ENCODE data around the gene ACSM2A.
"Not testable (repeated sequence)": the region's sequence is repeated elsewhere in the genome, so short reads cannot be mapped to it uniquely, and the experiment has no call there.

ACSM2A gene

GRCh38 chr16:20515688-20516090, 64.4 kb downstream of the ACSM2A start:
- Histone ChIP-seq H3K9me3 (no peaks in the 10 kb centered on the region), H3K4me3 (no peak overlapping the region), H3K27me3 (no peaks in the 10 kb centered on the region), H3K9ac (no peak overlapping the region), H3K4me2 (no peak overlapping the region), H3K36me3 (no peaks in the 10 kb centered on the region), H3K27ac (no peak overlapping the region), H4K20me1 (no peaks in the 10 kb centered on the region), H3K4me1 (no peaks in the 10 kb centered on the region)
- no peak for TF ChIP-seq Cebpa-rat (IDR thresholded peaks at IDR 0.05)

GRCh38 chr16:20517149-20517548, 65.8 kb downstream of the ACSM2A start:
- Histone ChIP-seq H3K36me3 (no peaks in the 10 kb centered on the region), H3K4me1 (no peaks in the 10 kb centered on the region), H3K9ac (no peak overlapping the region), H3K27ac (no peak overlapping the region), H3K4me3 (no peak overlapping the region), H3K4me2 (no peak overlapping the region), H4K20me1 (no peaks in the 10 kb centered on the region), H3K9me3 (no peaks in the 10 kb centered on the region), H3K27me3 (no peaks in the 10 kb centered on the region)
- no peak for TF ChIP-seq Cebpa-rat (IDR thresholded peaks at IDR 0.05)

GRCh38 chr16:20519231-20519630, 67.9 kb downstream of the ACSM2A start:
- H3K4me2 ChIP-seq: no peak overlapping the region
- no peaks in the 10 kb centered on the region for H3K4me1 ChIP-seq
- H3K27ac ChIP-seq: no peak overlapping the region
- no peak overlapping the region for H3K4me3 ChIP-seq
- no peaks in the 10 kb centered on the region for H3K9me3 ChIP-seq
- no peaks in the 10 kb centered on the region for H4K20me1 ChIP-seq
- H3K36me3 ChIP-seq: no peaks in the 10 kb centered on the region
- H3K9ac ChIP-seq: no peak overlapping the region
- no peaks in the 10 kb centered on the region for H3K27me3 ChIP-seq
- no peak for TF ChIP-seq Cebpa-rat (IDR thresholded peaks at IDR 0.05)

GRCh38 chr16:20520103-20520502, 68.8 kb downstream of the ACSM2A start:
- TF ChIP-seq Cebpa-rat (IDR thresholded peaks at IDR 0.05): no peak
- no peaks in the 10 kb centered on the region for H3K27me3 ChIP-seq
- H3K4me3 ChIP-seq: no peak overlapping the region
- no peak overlapping the region for H3K27ac ChIP-seq
- H3K4me2 ChIP-seq: no peak overlapping the region
- no peak overlapping the region for H3K9ac ChIP-seq
- no peaks in the 10 kb centered on the region for H3K9me3 ChIP-seq
- H3K4me1 ChIP-seq: no peaks in the 10 kb centered on the region
- H3K36me3 ChIP-seq: no peaks in the 10 kb centered on the region
- no peaks in the 10 kb centered on the region for H4K20me1 ChIP-seq

- not testable (repeated sequence) for H3K9me3 ChIP-seq, H4K20me1 ChIP-seq, H3K9ac ChIP-seq, H3K4me3 ChIP-seq, H3K27me3 ChIP-seq, H3K27ac ChIP-seq, H3K36me3 ChIP-seq, H3K4me1 ChIP-seq, H3K4me2 ChIP-seq
These were observed 80.5 kb downstream of the ACSM2A start for GRCh38 chr16:20531795-20532194.

- not testable (repeated sequence) for H3K9ac ChIP-seq, H4K20me1 ChIP-seq, H3K27ac ChIP-seq, H3K9me3 ChIP-seq, H3K4me2 ChIP-seq, H3K36me3 ChIP-seq, H3K4me3 ChIP-seq, H3K4me1 ChIP-seq, H3K27me3 ChIP-seq
These were observed 81.0 kb downstream of the ACSM2A start for GRCh38 chr16:20532284-20532792.

- not testable (repeated sequence) for H3K4me1 ChIP-seq, H3K4me2 ChIP-seq, H3K4me3 ChIP-seq, H3K36me3 ChIP-seq, H3K9ac ChIP-seq, H3K27me3 ChIP-seq, H3K9me3 ChIP-seq, H3K27ac ChIP-seq, H4K20me1 ChIP-seq
These were observed 85.3 kb downstream of the ACSM2A start for GRCh38 chr16:20536669-20537068.

Data from BLaER1 (cell line).